ENCODE results near the gene HMOX2.

The HMOX2 gene

DNA sequence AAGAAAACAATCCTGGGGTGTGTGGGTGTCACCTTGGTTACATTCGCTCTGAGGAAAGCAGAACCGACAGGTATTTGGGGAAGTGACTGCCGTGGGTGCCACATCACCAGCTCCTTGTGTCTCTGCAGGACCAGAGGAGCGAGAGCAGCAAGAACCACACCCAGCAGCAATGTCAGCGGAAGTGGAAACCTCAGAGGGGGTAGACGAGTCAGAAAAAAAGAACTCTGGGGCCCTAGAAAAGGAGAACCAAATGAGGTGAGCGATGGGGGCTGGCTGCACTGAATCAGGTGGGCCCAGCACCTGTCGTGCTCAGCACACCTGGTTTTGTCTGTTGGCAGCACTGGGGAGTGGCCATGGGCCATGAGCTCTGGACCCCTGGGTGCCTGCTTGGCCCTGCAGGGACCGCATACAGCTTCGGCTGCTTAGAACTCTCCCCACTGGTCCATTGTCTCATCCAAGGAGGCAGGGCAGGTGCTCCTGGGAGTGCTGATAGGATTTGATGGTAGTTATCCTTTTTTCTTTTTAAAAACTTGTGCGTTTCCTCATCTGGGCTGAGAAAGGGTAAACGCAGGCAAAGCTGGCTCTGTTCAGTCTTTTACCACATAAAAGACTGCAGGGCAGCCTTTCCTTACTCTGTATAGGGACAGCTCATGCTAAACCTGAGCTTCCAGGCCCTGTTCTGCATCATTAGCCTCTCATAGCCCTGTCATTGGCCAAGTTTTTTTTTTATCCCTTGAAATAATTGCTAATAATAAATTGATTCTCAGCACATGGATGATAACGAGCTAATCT is 29.4 kb downstream of the HMOX2 start:
- peaks cover 17% of the 10 kb centered on the region for H3K4me1 ChIP-seq (ENCODE audit: insufficient read depth, poor library complexity, severe bottlenecking)
- no peak for ATAC-seq (ENCODE audit: low read depth)
- no peaks in the 10 kb centered on the region for H3K27me3 ChIP-seq (ENCODE audit: insufficient read depth, poor library complexity, severe bottlenecking)
- H3K27ac ChIP-seq (ENCODE audit: poor library complexity, severe bottlenecking), result no peak overlapping the region
- H3K9me3 ChIP-seq (ENCODE audit: severe bottlenecking), result no peaks in the 10 kb centered on the region
- no peak for DNase-seq (ENCODE audit: low spot score)
- H3K36me3 ChIP-seq (ENCODE audit: low read depth), result peaks cover 47% of the 10 kb centered on the region
- no peak overlapping the region for H3K4me3 ChIP-seq (ENCODE audit: severe bottlenecking)
- TF ChIP-seq, protein P1, sequence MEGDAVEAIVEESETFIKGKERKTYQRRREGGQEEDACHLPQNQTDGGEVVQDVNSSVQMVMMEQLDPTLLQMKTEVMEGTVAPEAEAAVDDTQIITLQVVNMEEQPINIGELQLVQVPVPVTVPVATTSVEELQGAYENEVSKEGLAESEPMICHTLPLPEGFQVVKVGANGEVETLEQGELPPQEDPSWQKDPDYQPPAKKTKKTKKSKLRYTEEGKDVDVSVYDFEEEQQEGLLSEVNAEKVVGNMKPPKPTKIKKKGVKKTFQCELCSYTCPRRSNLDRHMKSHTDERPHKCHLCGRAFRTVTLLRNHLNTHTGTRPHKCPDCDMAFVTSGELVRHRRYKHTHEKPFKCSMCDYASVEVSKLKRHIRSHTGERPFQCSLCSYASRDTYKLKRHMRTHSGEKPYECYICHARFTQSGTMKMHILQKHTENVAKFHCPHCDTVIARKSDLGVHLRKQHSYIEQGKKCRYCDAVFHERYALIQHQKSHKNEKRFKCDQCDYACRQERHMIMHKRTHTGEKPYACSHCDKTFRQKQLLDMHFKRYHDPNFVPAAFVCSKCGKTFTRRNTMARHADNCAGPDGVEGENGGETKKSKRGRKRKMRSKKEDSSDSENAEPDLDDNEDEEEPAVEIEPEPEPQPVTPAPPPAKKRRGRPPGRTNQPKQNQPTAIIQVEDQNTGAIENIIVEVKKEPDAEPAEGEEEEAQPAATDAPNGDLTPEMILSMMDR (IDR thresholded peaks at IDR 0.05; ENCODE audit: poor library complexity, severe bottlenecking), result no peak

DNA sequence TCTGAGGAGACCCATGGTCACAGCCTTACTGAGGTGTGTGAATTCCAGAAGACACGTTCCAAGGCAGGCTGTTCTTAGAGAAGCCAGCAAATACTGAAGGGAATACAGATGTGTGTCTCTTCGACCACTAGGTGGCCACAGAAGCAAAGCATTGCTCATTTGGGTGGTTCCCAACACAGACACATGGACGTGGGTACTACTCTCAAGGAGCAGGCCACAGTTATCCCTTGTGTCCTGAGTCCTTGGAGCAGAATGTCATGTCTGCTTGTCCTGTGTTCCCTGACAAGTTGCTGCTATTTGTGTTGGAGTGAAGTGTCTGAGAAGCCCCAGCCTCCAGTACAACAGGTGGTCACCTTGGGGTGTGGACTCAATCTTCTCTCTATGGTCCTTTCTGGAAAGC is 30.3 kb downstream of the HMOX2 start:
- no peak for DNase-seq (ENCODE audit: low spot score)
- H3K36me3 ChIP-seq (ENCODE audit: low read depth), result peaks cover 56% of the 10 kb centered on the region
- TF ChIP-seq, protein P1 (IDR thresholded peaks at IDR 0.05; ENCODE audit: poor library complexity, severe bottlenecking), result peak; percentile 84

DNA sequence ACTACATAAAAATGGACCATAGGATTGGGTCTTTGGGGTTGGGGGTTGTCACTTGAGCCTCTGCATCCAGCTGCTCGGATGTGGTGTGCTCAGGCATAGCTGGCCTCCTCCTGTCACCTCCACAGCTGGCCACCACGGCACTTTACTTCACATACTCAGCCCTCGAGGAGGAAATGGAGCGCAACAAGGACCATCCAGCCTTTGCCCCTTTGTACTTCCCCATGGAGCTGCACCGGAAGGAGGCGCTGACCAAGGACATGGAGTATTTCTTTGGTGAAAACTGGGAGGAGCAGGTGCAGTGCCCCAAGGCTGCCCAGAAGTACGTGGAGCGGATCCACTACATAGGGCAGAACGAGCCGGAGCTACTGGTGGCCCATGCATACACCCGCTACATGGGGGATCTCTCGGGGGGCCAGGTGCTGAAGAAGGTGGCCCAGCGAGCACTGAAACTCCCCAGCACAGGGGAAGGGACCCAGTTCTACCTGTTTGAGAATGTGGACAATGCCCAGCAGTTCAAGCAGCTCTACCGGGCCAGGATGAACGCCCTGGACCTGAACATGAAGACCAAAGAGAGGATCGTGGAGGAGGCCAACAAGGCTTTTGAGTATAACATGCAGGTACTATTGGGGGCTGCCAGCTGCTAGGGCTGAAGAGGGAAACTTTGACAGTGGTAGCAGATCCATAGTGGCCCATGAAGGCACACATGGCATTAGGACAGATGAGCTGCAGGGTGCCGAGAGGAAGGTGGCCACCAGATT is 31.6 kb downstream of the HMOX2 start:
- Histone ChIP-seq H3K36me3 (ENCODE audit: low read depth) (peaks cover 69% of the 10 kb centered on the region), H3K4me1 (ENCODE audit: insufficient read depth, poor library complexity, severe bottlenecking) (peaks cover 4% of the 10 kb centered on the region), H3K9me3 (ENCODE audit: severe bottlenecking) (no peaks in the 10 kb centered on the region), H3K27me3 (ENCODE audit: insufficient read depth, poor library complexity, severe bottlenecking) (no peaks in the 10 kb centered on the region), H3K27ac (ENCODE audit: poor library complexity, severe bottlenecking) (no peak overlapping the region), H3K4me3 (ENCODE audit: severe bottlenecking) (no peak overlapping the region)
- TF ChIP-seq, protein P1 (IDR thresholded peaks at IDR 0.05; ENCODE audit: poor library complexity, severe bottlenecking), result no peak
- DNase-seq (ENCODE audit: low spot score) (no peak), ATAC-seq (ENCODE audit: low read depth) (no peak)

More for the DNA sequence above, 30.3 kb downstream of the HMOX2 start:
- H3K27ac ChIP-seq (ENCODE audit: poor library complexity, severe bottlenecking), result no peak overlapping the region
- no peaks in the 10 kb centered on the region for H3K9me3 ChIP-seq (ENCODE audit: severe bottlenecking)
- no peaks in the 10 kb centered on the region for H3K27me3 ChIP-seq (ENCODE audit: insufficient read depth, poor library complexity, severe bottlenecking)
- ATAC-seq (ENCODE audit: low read depth), result peak; percentile 83
- H3K4me3 ChIP-seq (ENCODE audit: severe bottlenecking), result no peak overlapping the region
- peaks cover 8% of the 10 kb centered on the region for H3K4me1 ChIP-seq (ENCODE audit: insufficient read depth, poor library complexity, severe bottlenecking)

DNA sequence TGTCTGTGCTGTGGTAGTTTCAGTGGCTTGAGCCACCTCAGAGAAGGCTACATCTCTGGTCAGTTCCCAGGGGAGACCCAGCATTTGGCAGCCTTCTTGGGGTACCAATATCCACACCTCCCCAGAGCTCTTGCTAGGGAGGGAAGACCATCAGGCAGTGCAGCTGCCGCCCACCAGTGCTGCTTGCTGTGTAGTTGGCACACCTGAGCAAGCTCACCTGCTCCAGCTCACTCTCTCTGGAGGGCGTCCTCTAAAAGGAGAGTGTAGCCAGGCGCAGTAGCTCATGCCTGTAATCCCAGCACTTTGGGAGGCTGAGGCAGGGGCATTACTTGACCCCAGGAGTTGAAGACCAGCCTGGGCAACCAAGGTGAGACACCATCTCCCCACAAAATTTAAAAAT is 32.6 kb downstream of the HMOX2 start:
- Histone ChIP-seq H3K27me3 (ENCODE audit: insufficient read depth, poor library complexity, severe bottlenecking) (no peaks in the 10 kb centered on the region), H3K27ac (ENCODE audit: poor library complexity, severe bottlenecking) (no peak overlapping the region), H3K4me1 (ENCODE audit: insufficient read depth, poor library complexity, severe bottlenecking) (peaks cover 4% of the 10 kb centered on the region), H3K9me3 (ENCODE audit: severe bottlenecking) (no peaks in the 10 kb centered on the region), H3K36me3 (ENCODE audit: low read depth) (peaks cover 69% of the 10 kb centered on the region), H3K4me3 (ENCODE audit: severe bottlenecking) (no peak overlapping the region)
- TF ChIP-seq, protein P1 (IDR thresholded peaks at IDR 0.05; ENCODE audit: poor library complexity, severe bottlenecking), result no peak
- no peak for DNase-seq (ENCODE audit: low spot score)
- ATAC-seq (ENCODE audit: low read depth), result no peak
